GM18873 (cell line): ENCODE data around the gene FAM184A.
"Not testable (repeated sequence)": the region's sequence is repeated elsewhere in the genome, so short reads cannot be mapped to it uniquely, and the experiment has no call there.

Experiments used
- ATAC-seq: cut with Tn5 transposase; IDR thresholded peaks from one replicate; pipeline ENCODE4 v1.9.1; 2021; ENCODE audit warnings: mild to moderate bottlenecking, moderate library complexity, moderate number of reproducible peaks; ENCODE audit not compliant: unreplicated experiment, low FRiP score

Gene FAM184A

GRCh38 chr6:119022796-119023195 lies 55.7 kb downstream of the FAM184A start:
- ATAC-seq: no peak

GRCh38 chr6:119020597-119021561 lies 57.6 kb downstream of the FAM184A start:
- ATAC-seq: no peak

- not testable (repeated sequence) for ATAC-seq
These were observed 63.3 kb downstream of the FAM184A start for GRCh38 chr6:119015165-119015564.

GRCh38 chr6:119012521-119012920 lies 65.9 kb downstream of the FAM184A start:
- ATAC-seq: no peak

- ATAC-seq: not testable (repeated sequence)
These were observed 69.2 kb downstream of the FAM184A start for GRCh38 chr6:119009266-119009665.

GRCh38 chr6:119006974-119007373 lies 71.5 kb downstream of the FAM184A start:
- ATAC-seq: no peak

- ATAC-seq: no peak
These were observed 76.4 kb downstream of the FAM184A start for GRCh38 chr6:119002069-119002468.

GRCh38 chr6:118999494-119000040 lies 78.9 kb downstream of the FAM184A start:
- ATAC-seq: no peak

GRCh38 chr6:118997426-118997825 lies 81.0 kb downstream of the FAM184A start:
- ATAC-seq: not testable (repeated sequence)

GRCh38 chr6:118996289-118996820 lies 82.1 kb downstream of the FAM184A start:
- ATAC-seq: no peak

GRCh38 chr6:118993803-118994251 lies 84.6 kb downstream of the FAM184A start:
- ATAC-seq: no peak

- ATAC-seq: no peak
These were observed 85.1 kb downstream of the FAM184A start for GRCh38 chr6:118993358-118993757.

- no peak for ATAC-seq
These were observed 86.2 kb downstream of the FAM184A start for GRCh38 chr6:118992186-118992795.

- no peak for ATAC-seq
These were observed 92.2 kb downstream of the FAM184A start for GRCh38 chr6:118986312-118986711.

- ATAC-seq: no peak
These were observed 93.2 kb downstream of the FAM184A start for GRCh38 chr6:118985123-118985830.

- peak; percentile 66 for ATAC-seq
These were observed 94.1 kb downstream of the FAM184A start for GRCh38 chr6:118984342-118984741.

GRCh38 chr6:118982575-118982911 lies 95.9 kb downstream of the FAM184A start:
- ATAC-seq: no peak

GRCh38 chr6:118981884-118982574 lies 96.4 kb downstream of the FAM184A start:
- ATAC-seq: no peak

GRCh38 chr6:118980063-118980462 lies 98.4 kb downstream of the FAM184A start:
- no peak for ATAC-seq

- ATAC-seq: no peak
These were observed 103.7 kb downstream of the FAM184A start for GRCh38 chr6:118974790-118975189.
